ENCODE results near the gene CAPZA3.

DNA sequence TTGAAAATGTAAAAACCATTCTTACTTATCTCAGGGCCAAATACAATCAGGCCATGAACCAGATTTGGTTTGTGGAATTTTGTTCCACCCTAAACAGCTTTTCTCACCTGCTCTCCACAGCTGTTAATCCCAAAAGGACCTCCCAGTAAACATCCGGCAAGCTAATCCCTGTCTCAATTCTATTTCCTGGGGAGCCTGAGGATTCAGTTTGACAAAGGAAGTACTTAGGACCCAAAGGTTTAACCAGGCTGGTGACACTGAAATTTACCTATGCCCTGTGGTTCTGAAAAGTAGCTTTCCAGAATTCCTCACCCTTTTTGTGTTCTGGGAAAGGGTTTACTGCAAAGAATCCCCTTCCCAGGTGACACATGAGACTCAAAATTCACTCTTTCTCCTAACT, 15.0 kb downstream of the CAPZA3 start:
- TF ChIP-seq, protein P1, sequence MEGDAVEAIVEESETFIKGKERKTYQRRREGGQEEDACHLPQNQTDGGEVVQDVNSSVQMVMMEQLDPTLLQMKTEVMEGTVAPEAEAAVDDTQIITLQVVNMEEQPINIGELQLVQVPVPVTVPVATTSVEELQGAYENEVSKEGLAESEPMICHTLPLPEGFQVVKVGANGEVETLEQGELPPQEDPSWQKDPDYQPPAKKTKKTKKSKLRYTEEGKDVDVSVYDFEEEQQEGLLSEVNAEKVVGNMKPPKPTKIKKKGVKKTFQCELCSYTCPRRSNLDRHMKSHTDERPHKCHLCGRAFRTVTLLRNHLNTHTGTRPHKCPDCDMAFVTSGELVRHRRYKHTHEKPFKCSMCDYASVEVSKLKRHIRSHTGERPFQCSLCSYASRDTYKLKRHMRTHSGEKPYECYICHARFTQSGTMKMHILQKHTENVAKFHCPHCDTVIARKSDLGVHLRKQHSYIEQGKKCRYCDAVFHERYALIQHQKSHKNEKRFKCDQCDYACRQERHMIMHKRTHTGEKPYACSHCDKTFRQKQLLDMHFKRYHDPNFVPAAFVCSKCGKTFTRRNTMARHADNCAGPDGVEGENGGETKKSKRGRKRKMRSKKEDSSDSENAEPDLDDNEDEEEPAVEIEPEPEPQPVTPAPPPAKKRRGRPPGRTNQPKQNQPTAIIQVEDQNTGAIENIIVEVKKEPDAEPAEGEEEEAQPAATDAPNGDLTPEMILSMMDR (IDR thresholded peaks at IDR 0.05; ENCODE audit: extremely low read depth in 1 of 2, insufficient read depth in 1 of 2, low read depth in 1 of 2, low read length in 2 of 2): no peak
- TF ChIP-seq POLR2AphosphoS5 (IDR thresholded peaks at IDR 0.05; ENCODE audit: insufficient read depth, low read depth, low read length): no peak
- no peak for TF ChIP-seq EZH2 (IDR thresholded peaks at IDR 0.05; ENCODE audit: borderline replicate concordance, low read depth, low read length, severe bottlenecking)
- no peak for TF ChIP-seq POLR2A (IDR thresholded peaks at IDR 0.05; ENCODE audit: low read depth, low read length)
- TF ChIP-seq, protein P2, sequence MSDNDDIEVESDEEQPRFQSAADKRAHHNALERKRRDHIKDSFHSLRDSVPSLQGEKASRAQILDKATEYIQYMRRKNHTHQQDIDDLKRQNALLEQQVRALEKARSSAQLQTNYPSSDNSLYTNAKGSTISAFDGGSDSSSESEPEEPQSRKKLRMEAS (IDR thresholded peaks at IDR 0.05; ENCODE audit: insufficient read depth, insufficient read length): no peak
- no peak for TF ChIP-seq MYC (IDR thresholded peaks at IDR 0.05; ENCODE audit: low read depth, low read length)
- no peak for TF ChIP-seq GATA2 (IDR thresholded peaks at IDR 0.05; ENCODE audit: insufficient read depth, insufficient read length, low read depth, low read length)
- TF ChIP-seq JUN (IDR thresholded peaks at IDR 0.05; ENCODE audit: borderline replicate concordance, insufficient read depth, insufficient read length, low read depth): no peak
